Mesothelial cell of epicardium (in vitro differentiated cells): ENCODE results near the gene TMEM43. TPM values are rescaled to one million over a fixed set of nuclear protein-coding genes. Genes with fewer than 3 reads are reported as not detected.
"Not testable (repeated sequence)": the region's sequence is repeated elsewhere in the genome, so short reads cannot be mapped to it uniquely, and the experiment has no call there.

Experiments
- DNase-seq, 2 experiments: peaks; one replicate each; pipeline ENCODE4 v3.0.0; 2021; ENCODE audit warnings: low spot score in 2 of 2; ENCODE audit not compliant: unreplicated experiment in 2 of 2
- H3K27ac Mint-ChIP-seq: 2 replicates; pipeline ENCODE4 v1.8.0; 2021; ENCODE audit warnings: mixed read lengths
- H3K27me3 Mint-ChIP-seq: 2 replicates; pipeline ENCODE4 v1.8.0; 2021; ENCODE audit warnings: low read depth, mixed read lengths
- H3K36me3 Mint-ChIP-seq: 2 replicates; pipeline ENCODE4 v1.8.0; 2021; ENCODE audit warnings: mixed read lengths
- H3K4me1 Mint-ChIP-seq: 2 replicates; pipeline ENCODE4 v1.8.0; 2021; ENCODE audit warnings: mixed read lengths
- H3K4me3 Mint-ChIP-seq: 2 replicates; pipeline ENCODE4 v1.8.0; 2021; ENCODE audit warnings: mild to moderate bottlenecking, moderate library complexity, mixed read lengths
- H3K9me3 Mint-ChIP-seq: 2 replicates; pipeline ENCODE4 v1.8.0; 2021; ENCODE audit warnings: mixed read lengths
- CTCF ChIP-seq: fragments of 200-600 bp; sonication (generic); IDR thresholded peaks from one replicate; pipeline ENCODE4 v1.5.0; 2021; ENCODE audit warnings: antibody characterized with exemption; ENCODE audit not compliant: unreplicated experiment
- total RNA-seq: library from RNA; stranded (reverse); gene quantifications from 3 replicates; pipeline ENCODE4 v1.2.1, GENCODE V29; 2021

TMEM43 gene
- total RNA-seq, 1 donor from 2014 or later: 50.0 TPM

- Mint-ChIP-seq H3K36me3 (peaks cover 18% of the 10 kb centered on the region), H3K4me3 (no peak overlapping the region), H3K27ac (peak overlapping the region; percentile 11), H3K4me1 (peaks cover 25% of the 10 kb centered on the region), H3K27me3 (no peaks in the 10 kb centered on the region), H3K9me3 (no peaks in the 10 kb centered on the region)
- DNase-seq: peak in 1 of 2 experiments; percentile 17
- no peak for TF ChIP-seq CTCF
Observed at GRCh38 chr3:14117468-14118399, 7.1 kb upstream of the TMEM43 start.

- Mint-ChIP-seq H3K27me3 (no peaks in the 10 kb centered on the region), H3K27ac (peak overlapping the region; percentile 40), H3K4me1 (peaks cover 32% of the 10 kb centered on the region), H3K4me3 (no peak overlapping the region), H3K9me3 (no peaks in the 10 kb centered on the region), H3K36me3 (peaks cover 13% of the 10 kb centered on the region)
- DNase-seq: peak in 1 of 2 experiments; percentile 33
- no peak for TF ChIP-seq CTCF
Observed at GRCh38 chr3:14118400-14119381, 6.2 kb upstream of the TMEM43 start.

GRCh38 chr3:14119651-14120050 lies 5.2 kb upstream of the TMEM43 start:
- peaks cover 13% of the 10 kb centered on the region for H3K36me3 Mint-ChIP-seq
- no peaks in the 10 kb centered on the region for H3K27me3 Mint-ChIP-seq
- TF ChIP-seq CTCF: no peak
- no peak overlapping the region for H3K4me3 Mint-ChIP-seq
- no peaks in the 10 kb centered on the region for H3K9me3 Mint-ChIP-seq
- peaks cover 30% of the 10 kb centered on the region for H3K4me1 Mint-ChIP-seq
- H3K27ac Mint-ChIP-seq: no peak overlapping the region
- DNase-seq: no peak

GRCh38 chr3:14120111-14120920 lies 4.5 kb upstream of the TMEM43 start:
- peaks cover 13% of the 10 kb centered on the region for H3K36me3 Mint-ChIP-seq
- H3K27me3 Mint-ChIP-seq: no peaks in the 10 kb centered on the region
- H3K4me1 Mint-ChIP-seq: peaks cover 29% of the 10 kb centered on the region
- DNase-seq: peak in 1 of 2 experiments; percentile 24
- H3K9me3 Mint-ChIP-seq: no peaks in the 10 kb centered on the region
- H3K27ac Mint-ChIP-seq: no peak overlapping the region
- H3K4me3 Mint-ChIP-seq: no peak overlapping the region
- TF ChIP-seq CTCF: no peak

- H3K4me1 Mint-ChIP-seq: peaks cover 32% of the 10 kb centered on the region
Observed at GRCh38 chr3:14120921-14121448, 3.9 kb upstream of the TMEM43 start.

More at GRCh38 chr3:14120921-14121448, 3.9 kb upstream of the TMEM43 start:
- DNase-seq: peak in 1 of 2 experiments; percentile 21
- not testable (repeated sequence) for H3K4me3 Mint-ChIP-seq, H3K27me3 Mint-ChIP-seq, H3K9me3 Mint-ChIP-seq
- H3K36me3 Mint-ChIP-seq: peaks cover 13% of the 10 kb centered on the region
- peak overlapping the region; percentile 55 for H3K27ac Mint-ChIP-seq
